MM.1S (cell line): ENCODE data around the gene GUCA2A.

Source experiments
- EZH2 ChIP-seq: fragments of 300-600 bp; sonication (generic); optimal IDR thresholded peaks from 2 replicates; pipeline ENCODE3; 2017; ENCODE audit warnings: low read depth, mild to moderate bottlenecking, antibody characterized with exemption, low read length, mixed read lengths
- TF ChIP-seq, protein P1 (sequence below): fragments of 300-600 bp; sonication (generic); IDR thresholded peaks from 2 replicates; pipeline ENCODE4 v1.5.1; 2016; ENCODE audit warnings: antibody characterized with exemption, low read length, mixed read lengths

DNA sequence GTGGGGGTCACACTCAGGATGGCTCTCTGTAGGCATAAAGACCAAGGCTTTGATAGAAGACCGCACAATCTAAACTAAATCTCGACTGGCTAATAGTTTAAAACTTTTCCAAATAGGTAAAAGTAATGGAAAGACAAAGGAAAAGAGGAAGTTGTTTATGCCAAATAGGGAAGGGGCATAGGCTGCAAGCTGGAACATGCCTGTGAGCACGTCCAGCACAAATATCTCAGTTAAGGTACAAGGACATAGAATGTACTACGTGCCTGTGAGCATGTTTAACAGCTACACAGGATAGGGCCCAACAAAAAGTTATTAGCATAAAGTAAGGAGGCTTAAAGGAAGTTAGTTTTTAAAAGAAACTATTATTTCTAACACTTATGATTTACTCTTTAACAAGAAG lies 27.6 kb upstream of the GUCA2A start:
- TF ChIP-seq, protein P1, sequence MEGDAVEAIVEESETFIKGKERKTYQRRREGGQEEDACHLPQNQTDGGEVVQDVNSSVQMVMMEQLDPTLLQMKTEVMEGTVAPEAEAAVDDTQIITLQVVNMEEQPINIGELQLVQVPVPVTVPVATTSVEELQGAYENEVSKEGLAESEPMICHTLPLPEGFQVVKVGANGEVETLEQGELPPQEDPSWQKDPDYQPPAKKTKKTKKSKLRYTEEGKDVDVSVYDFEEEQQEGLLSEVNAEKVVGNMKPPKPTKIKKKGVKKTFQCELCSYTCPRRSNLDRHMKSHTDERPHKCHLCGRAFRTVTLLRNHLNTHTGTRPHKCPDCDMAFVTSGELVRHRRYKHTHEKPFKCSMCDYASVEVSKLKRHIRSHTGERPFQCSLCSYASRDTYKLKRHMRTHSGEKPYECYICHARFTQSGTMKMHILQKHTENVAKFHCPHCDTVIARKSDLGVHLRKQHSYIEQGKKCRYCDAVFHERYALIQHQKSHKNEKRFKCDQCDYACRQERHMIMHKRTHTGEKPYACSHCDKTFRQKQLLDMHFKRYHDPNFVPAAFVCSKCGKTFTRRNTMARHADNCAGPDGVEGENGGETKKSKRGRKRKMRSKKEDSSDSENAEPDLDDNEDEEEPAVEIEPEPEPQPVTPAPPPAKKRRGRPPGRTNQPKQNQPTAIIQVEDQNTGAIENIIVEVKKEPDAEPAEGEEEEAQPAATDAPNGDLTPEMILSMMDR: no peak
- no peak for TF ChIP-seq EZH2
